GM12801 (cell line): ENCODE results near the gene PRKCE.

Experiments used
- TF ChIP-seq, protein P1 (sequence below): IDR thresholded peaks from one replicate; pipeline ENCODE4 v1.5.1; 2011; ENCODE audit warnings: control low read depth; ENCODE audit not compliant: insufficient read length; ENCODE audit errors: extremely low read depth

PRKCE gene

DNA sequence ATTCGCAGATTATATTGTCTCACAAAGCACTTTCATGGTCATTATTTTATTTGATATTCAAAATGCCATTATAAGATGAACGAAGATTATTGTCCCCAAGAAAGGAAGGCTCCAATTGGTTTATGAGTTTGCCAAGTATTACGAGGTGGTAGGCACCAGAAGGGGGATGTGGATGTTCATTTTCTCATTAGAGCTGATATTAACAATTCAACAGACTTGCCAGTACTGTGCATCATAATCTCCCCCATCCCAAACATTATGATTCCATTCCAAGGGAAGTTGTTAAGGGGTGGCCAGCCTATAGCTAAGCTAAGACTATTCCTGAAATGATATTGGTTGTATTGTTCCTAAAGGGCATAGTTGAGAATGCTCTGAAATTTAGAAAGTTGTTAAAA lies 257.7 kb downstream of the PRKCE start:
- TF ChIP-seq, protein P1, sequence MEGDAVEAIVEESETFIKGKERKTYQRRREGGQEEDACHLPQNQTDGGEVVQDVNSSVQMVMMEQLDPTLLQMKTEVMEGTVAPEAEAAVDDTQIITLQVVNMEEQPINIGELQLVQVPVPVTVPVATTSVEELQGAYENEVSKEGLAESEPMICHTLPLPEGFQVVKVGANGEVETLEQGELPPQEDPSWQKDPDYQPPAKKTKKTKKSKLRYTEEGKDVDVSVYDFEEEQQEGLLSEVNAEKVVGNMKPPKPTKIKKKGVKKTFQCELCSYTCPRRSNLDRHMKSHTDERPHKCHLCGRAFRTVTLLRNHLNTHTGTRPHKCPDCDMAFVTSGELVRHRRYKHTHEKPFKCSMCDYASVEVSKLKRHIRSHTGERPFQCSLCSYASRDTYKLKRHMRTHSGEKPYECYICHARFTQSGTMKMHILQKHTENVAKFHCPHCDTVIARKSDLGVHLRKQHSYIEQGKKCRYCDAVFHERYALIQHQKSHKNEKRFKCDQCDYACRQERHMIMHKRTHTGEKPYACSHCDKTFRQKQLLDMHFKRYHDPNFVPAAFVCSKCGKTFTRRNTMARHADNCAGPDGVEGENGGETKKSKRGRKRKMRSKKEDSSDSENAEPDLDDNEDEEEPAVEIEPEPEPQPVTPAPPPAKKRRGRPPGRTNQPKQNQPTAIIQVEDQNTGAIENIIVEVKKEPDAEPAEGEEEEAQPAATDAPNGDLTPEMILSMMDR, result no peak

DNA sequence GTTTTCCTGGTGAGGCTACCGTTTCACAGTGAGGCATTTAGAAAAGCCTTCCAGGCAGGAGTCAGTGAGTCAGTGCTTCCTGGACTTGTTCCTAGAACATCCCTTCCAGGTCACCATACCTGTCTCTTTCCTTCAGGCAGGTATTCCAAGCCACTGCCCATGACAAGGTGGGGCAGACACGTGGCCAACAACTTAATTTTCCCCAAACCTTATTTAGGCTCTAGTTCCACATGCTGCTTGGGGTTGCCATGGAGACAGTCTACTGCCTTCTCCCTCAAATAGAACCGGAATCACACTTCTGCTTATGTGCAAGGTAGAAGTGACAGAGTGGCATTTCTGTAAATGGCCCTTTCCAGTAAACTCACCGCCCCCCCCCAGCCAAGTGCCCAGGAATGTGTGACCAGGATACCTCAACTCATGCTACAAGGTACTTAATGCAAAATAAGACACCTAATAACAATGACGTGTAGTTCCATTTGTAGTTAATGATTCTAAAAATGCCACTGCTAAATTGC lies 258.3 kb downstream of the PRKCE start:
- TF ChIP-seq, protein P1, result no peak

DNA sequence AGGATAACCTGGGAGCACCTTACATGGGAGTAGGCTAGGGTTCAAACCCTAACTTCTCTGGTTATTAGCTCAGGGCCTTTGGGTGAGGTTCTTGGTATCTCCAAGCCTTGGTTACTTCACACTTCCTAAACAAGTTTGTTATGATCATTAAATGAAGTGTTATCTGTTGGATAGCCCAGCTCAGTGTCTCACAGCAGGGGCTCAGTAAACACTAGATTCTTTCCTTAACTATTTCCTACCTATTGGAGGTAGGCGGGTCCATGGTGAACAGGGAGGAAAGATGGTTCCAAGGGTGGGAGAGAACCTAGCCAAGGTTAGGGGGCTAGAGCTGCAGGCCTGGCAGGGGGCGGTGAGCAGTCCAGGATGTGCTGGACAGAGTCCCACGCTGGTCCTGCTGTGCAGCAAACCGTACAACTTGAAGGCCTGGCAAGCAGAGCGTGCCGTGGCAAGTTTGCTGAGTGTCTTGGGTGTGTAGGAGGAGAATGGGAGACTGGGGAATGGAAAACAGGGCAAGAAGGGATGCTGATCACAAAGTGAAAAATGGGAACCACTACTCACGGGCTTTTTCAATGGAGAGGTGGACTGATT lies 259.1 kb downstream of the PRKCE start:
- TF ChIP-seq, protein P1, result no peak

DNA sequence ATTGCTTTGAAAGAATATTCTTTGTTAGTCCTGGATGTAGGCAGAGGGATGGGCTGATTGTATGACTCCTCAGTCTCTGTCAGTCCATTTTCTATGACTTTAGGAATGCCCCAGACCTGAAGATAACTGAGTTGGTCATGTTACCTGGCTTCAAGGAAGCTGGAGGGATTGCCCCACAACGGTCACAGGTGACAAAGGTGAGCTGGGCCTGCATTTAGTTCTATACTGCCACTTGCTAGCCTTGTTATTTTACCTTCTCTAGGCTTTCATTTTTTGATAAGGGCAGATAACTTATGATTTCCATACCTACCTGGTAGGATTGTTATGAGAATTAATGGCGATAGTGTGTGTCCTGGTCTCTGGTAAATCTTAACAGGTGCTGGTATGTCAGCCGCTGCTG lies 260.1 kb downstream of the PRKCE start:
- TF ChIP-seq, protein P1, result no peak

DNA sequence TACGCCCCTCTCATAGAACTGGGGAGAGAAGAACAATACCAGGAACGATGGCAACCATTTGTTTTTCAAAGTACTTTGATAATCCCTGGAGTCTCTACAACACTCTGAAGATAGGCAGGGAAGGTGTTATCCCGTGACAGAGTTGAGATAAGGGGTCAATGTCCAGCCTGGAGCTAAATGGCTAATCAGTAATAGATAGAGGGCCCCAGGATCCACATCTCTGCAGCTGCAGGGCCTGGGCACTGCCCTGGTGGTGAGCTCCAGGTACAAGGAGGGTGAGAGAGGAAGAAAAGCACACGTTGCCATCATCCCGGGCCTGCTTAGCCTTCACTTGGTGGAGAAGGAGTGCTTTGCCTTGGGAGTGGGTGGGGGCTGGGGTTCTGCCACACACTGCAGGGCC lies 260.6 kb downstream of the PRKCE start:
- TF ChIP-seq, protein P1, result no peak

DNA sequence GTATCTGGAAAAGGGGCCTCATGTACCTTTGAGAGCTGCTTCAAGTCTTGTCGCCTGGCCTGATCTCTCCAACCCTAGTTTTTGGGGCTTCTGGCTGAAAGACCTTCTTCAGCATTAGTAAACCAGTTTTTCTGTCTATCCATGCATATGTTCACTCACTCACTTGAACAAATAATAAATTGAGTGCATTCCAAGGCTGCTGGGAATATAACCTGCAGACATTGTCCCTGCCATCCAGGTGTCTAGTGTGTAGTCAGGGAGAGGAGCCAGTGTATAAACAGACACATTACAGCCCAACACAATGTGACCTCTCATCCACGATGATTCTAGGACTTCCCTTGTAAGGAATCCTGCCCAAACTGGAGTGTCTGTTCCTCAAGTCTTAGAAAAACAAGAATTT lies 262.1 kb downstream of the PRKCE start:
- TF ChIP-seq, protein P1, result no peak

DNA sequence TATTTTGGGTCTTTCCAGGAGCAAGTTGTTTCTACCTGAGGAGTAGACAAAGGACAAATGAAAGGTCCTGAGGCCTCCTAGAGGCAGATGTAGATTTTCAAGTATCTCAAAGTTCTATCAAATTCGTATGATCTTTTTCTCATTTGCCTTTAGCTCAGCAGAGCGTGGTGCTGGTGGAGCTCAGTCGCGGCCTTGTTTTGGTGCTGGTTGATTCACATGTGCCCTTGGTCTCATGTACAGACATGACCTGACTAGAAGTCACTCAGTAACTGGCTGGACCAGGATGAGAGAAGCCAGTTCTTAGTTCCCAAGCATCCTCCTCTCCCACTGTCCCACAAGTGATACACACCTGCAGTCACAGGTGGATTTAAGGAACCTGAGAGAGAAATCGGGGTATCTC lies 264.0 kb downstream of the PRKCE start:
- TF ChIP-seq, protein P1, result no peak
